ENCODE measurements around the gene MED17. TPM values are rescaled to one million over a fixed set of nuclear protein-coding genes. Genes with fewer than 3 reads are reported as not detected.

MED17 gene
- total RNA-seq, 2 experiments from 2014 or later = 38.8 to 47.2 TPM

DNA sequence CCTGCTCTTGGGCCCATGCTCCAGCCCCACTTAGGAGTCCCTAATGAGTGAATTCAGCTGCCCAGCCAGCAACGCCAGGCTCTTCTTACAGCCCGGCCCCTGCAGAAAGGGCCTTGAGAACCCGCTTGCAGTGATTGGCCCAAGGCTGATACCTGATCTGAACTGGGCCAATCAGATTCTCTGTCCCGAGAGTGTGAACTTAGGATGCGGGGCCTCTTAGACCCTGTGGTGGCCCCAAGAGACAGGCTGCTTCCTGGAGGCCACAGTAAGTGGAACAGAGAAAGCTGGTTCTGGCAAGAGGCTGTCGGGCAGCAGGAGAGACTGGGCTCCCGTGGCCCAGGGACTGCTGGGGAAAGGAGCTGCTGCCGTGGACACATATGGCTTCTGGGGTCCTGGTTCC lies 54.9 kb downstream of the MED17 start:
- no peaks in the 10 kb centered on the region for H3K9me3 Mint-ChIP-seq (ENCODE audit: low read depth)
- H3K4me1 Mint-ChIP-seq = no peaks in the 10 kb centered on the region
- H3K4me3 Mint-ChIP-seq = no peak overlapping the region
- CTCF ChIA-PET = interaction anchor here (0.6 to 0.7 kb wide), 2 partner anchors 12 to 363 kb away, joined by 3 to 4 read pairs; no protein-coding TSS in a partner anchor
- no peaks in the 10 kb centered on the region for H3K36me3 Mint-ChIP-seq
- ATAC-seq (no peak), DNase-seq (no peak)
- no peak overlapping the region for H3K27ac Mint-ChIP-seq
- H3K27me3 Mint-ChIP-seq = peaks cover under 1% of the 10 kb centered on the region

DNA sequence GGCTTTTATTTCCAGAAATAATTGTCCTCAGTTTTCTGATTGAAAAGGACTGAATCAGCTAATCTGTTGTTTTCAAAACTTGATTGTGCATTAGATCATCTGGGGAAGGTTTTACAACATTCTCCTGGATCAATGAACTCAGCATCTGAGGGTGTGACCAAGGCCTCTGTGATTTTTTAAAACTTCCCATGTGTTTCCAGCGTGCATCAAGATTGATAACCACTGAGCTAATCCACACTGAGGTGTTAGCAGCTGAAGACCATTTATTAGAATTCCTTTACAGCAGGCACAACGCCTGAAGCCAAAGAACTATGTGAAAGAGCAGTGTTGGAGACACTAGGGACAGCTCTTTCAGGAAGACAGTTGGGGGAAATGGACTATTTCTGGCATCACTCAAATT lies 56.1 kb downstream of the MED17 start:
- Mint-ChIP-seq H3K27me3 (no peaks in the 10 kb centered on the region), H3K4me3 (no peak overlapping the region), H3K4me1 (no peaks in the 10 kb centered on the region), H3K36me3 (no peaks in the 10 kb centered on the region), H3K27ac (no peak overlapping the region), H3K9me3 (ENCODE audit: low read depth) (no peaks in the 10 kb centered on the region)
- no peak for DNase-seq
- CTCF ChIA-PET = no interaction called here
- no peak for ATAC-seq

DNA sequence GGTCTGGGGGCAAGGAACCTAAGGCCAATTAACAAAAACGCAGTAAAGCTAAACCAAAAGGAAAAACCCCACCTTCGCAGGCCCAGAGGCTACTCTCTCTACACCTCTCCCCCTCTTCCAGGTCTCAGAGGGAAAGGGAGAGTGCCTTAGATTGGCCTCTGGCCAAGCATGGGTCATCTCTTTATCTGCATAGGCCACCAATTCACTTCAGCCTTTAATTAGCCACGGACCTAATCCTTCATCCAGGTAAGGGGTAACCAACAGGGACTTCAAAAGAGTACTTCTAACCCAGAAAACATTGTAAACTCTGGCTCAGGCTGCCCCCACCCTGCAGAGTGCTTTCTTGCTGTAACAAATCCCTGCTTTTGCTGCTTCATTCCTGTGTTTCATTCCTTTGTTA lies 56.9 kb downstream of the MED17 start:
- Mint-ChIP-seq H3K9me3 (ENCODE audit: low read depth) (no peaks in the 10 kb centered on the region), H3K4me3 (no peak overlapping the region), H3K36me3 (no peaks in the 10 kb centered on the region), H3K27me3 (no peaks in the 10 kb centered on the region), H3K27ac (no peak overlapping the region), H3K4me1 (no peaks in the 10 kb centered on the region)
- CTCF ChIA-PET = no interaction called here
- ATAC-seq (no peak), DNase-seq (no peak)

DNA sequence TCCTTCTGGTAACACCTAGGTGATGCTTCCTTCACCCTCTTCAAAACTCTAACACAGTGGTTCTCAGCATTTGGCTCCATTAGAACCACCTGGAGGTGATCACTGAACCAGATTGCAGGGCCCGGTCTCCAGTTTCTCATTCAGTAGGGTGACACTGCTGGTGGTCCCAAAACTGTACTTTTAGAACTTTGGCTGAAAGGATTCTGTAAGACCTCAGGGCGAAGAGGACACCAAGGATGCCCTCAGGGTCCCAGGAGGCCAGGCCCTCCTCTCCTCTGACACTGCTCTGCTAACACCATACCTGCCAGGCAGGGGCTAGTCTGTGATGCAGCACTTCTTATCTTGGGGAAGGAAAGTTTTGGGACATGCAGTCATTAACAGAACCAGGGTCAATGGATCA lies 57.4 kb downstream of the MED17 start:
- CTCF ChIA-PET = no interaction called here
- DNase-seq (no peak), ATAC-seq (no peak)
- Mint-ChIP-seq H3K4me1 (no peaks in the 10 kb centered on the region), H3K27ac (no peak overlapping the region), H3K27me3 (no peaks in the 10 kb centered on the region), H3K9me3 (ENCODE audit: low read depth) (no peaks in the 10 kb centered on the region), H3K4me3 (no peak overlapping the region), H3K36me3 (no peaks in the 10 kb centered on the region)

DNA sequence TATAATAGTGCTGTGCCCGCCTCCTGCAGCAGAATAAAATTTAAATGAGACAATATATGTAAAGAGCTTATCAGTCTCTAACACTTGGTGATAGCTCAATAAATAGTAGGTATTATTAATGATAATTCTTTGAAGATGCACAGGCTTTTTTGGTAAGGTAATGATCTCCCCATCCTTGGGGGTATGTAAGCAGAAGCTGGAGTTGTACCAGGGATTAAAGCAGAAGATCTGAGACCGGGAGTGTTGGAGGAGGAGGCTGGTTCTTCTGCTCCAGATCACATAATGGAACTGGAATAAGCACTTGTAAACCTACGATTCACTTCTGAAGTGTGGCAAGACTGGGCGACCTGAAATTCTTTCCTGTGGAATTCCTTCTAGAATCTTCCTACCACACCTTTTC lies 58.0 kb downstream of the MED17 start:
- Mint-ChIP-seq H3K36me3 (no peaks in the 10 kb centered on the region), H3K4me3 (no peak overlapping the region), H3K4me1 (no peaks in the 10 kb centered on the region), H3K27ac (no peak overlapping the region), H3K27me3 (no peaks in the 10 kb centered on the region), H3K9me3 (ENCODE audit: low read depth) (no peaks in the 10 kb centered on the region)
- CTCF ChIA-PET = no interaction called here
- ATAC-seq (no peak), DNase-seq (no peak)

DNA sequence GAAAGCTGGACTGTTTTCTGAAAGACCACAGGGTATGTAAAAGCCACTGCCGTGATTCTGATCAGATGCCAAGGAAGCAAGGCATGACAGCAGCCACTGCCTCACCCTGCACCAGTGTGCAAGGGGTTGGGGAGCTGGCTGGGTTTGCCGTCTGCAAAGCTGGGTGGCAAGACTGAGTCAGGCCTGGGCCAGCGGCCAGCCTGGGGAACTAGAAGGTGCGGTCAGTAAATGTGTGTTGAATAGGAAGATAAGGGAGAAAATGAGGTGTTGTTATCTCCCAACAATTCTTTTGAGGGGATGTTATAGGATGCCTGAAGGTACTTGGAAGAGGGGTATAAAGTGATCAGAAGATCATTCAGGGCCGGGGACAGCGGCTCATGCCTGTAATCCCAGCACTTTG lies 58.4 kb downstream of the MED17 start:
- Mint-ChIP-seq H3K36me3 (no peaks in the 10 kb centered on the region), H3K9me3 (ENCODE audit: low read depth) (no peaks in the 10 kb centered on the region), H3K4me3 (no peak overlapping the region), H3K4me1 (no peaks in the 10 kb centered on the region), H3K27me3 (no peaks in the 10 kb centered on the region), H3K27ac (no peak overlapping the region)
- DNase-seq = no peak
- CTCF ChIA-PET = no interaction called here
- no peak for ATAC-seq

DNA sequence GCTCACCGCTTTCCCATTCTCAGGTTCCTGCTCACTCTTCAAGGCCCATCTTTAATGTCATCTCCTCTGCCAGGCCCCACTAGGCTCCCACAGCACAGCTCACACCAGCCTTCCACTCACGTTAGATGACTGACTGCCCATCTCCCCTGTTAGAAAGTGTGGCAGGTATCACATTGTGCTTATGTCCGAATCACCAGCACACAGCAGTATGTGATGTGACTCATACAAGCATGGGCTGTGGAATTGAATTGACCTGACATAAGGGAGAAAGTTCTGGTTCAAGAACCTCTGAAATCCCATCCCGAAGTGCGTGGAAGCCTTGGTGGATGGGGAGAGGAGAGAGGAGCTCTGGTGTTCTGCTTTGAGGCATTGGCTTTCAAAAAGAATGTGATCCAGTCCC lies 59.8 kb downstream of the MED17 start:
- Mint-ChIP-seq H3K27me3 (no peaks in the 10 kb centered on the region), H3K36me3 (no peaks in the 10 kb centered on the region), H3K4me1 (no peaks in the 10 kb centered on the region), H3K4me3 (no peak overlapping the region), H3K9me3 (ENCODE audit: low read depth) (no peaks in the 10 kb centered on the region), H3K27ac (no peak overlapping the region)
- DNase-seq = no peak
- CTCF ChIA-PET = no interaction called here
- no peak for ATAC-seq

DNA sequence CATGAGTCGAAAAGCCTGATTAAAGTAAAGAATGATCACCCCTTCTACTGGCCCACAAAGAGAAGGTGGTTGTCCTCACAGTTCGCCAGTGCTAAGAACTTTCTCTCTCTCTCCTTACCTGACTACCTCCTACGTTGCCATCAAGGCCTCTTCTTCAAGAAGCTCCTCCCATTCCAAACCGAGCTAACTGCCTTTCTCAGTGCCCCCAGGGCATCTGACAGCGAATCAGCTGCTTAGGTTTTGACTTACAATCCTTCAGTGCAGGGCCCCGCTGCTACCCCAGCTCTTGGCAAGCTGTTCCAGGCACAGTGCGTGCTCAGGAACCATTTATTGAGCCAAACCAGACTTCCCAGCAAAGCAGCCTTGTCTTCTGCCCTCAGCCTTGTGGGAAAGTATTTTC lies 60.5 kb downstream of the MED17 start:
- DNase-seq (no peak), ATAC-seq (no peak)
- no peaks in the 10 kb centered on the region for H3K9me3 Mint-ChIP-seq (ENCODE audit: low read depth)
- peaks cover 3% of the 10 kb centered on the region for H3K4me1 Mint-ChIP-seq
- CTCF ChIA-PET = no interaction called here
- H3K27me3 Mint-ChIP-seq = peaks cover 6% of the 10 kb centered on the region
- H3K4me3 Mint-ChIP-seq = no peak overlapping the region
- H3K36me3 Mint-ChIP-seq = no peaks in the 10 kb centered on the region
- H3K27ac Mint-ChIP-seq = no peak overlapping the region

DNA sequence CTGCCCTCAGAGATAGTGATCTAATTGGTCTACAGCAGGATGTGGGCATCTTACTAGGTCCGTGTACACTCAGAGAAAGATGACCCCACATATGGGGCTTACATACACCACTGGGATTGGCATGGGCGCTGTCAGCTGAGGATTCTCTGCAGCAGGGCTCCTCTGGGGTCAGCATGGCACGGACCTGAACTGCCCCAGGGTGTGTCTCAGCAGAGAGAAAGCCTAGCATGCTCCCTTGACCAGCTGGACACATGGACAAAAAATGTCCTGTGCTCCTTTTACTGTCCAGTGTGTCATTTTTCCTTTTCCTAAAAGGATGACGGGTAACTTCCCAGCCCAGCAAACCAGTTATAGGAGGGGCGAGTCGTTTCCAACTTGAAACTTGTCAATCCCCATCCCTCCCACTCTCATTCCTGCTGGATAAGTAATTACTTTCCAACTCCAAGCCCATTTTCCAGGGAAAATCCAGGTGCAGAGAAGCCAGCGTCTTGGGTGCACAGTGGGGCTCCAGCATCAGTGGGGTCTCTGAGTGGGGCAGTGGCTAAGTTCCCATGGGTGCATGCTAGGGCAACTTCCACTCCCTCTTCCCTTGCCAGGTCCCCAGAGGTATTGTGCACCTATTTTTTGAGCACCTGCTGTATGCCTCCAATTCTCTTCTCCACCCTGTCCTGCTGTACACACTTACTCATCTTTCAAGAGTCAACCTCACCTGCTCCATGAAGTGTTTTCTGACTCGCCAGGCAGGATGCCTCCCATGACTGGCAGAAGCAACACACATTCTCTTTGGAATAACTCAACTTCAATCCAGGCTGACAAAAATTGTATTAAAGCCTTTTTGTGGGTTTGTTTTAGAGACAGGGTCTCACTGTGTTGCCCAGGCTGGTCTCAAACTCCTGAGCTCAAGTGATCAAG lies 61.4 kb downstream of the MED17 start:
- Mint-ChIP-seq H3K4me1 (peaks cover 3% of the 10 kb centered on the region), H3K9me3 (ENCODE audit: low read depth) (no peaks in the 10 kb centered on the region), H3K27ac (no peak overlapping the region), H3K27me3 (peaks cover 8% of the 10 kb centered on the region), H3K36me3 (no peaks in the 10 kb centered on the region), H3K4me3 (no peak overlapping the region)
- DNase-seq (no peak), ATAC-seq (no peak)
- CTCF ChIA-PET = no interaction called here

DNA sequence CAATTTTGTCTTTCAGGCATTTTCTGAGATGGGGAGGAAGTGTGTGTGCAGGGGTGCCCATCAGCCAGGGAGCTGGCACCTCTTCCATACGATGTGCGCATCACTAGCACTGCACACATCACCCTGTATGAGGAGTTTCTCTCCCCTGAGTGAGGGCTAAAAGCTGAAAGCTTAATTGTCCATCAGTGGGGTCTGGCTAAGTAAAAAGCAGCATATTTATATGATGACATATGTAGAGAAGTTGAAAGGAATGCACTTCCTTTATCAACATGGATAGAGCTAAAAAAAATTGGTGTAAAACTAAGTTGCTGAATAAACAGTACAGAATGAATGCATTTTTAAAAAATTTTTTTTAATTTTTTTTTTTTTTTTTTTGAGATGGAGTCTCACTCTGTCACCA lies 62.3 kb downstream of the MED17 start:
- H3K9me3 Mint-ChIP-seq (ENCODE audit: low read depth) = no peaks in the 10 kb centered on the region
- peaks cover 11% of the 10 kb centered on the region for H3K27me3 Mint-ChIP-seq
- H3K27ac Mint-ChIP-seq = no peak overlapping the region
- peaks cover 3% of the 10 kb centered on the region for H3K4me1 Mint-ChIP-seq
- ATAC-seq = no peak
- no peak for DNase-seq
- CTCF ChIA-PET = no interaction called here
- no peaks in the 10 kb centered on the region for H3K36me3 Mint-ChIP-seq
- H3K4me3 Mint-ChIP-seq = no peak overlapping the region

DNA sequence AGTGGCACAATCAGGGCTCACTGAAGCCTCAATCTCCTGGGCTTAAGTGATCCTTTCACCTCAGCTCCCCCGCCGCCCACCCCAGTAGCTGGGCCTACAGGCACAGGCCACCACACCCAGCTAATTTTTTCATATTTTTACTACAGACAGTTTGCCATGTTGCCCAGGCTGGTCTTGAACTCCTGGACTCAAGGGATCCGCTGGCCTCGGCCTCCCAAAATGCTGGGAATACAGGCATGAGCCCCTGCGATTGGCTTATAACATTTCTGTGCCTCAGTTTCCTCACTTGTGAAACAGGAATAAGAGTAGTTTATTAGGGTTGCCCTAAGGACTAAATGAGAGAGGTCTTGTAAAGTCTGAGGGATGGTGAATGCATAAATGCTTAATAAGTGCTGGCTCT lies 65.1 kb downstream of the MED17 start:
- DNase-seq (no peak), ATAC-seq (no peak)
- Mint-ChIP-seq H3K36me3 (no peaks in the 10 kb centered on the region), H3K4me1 (peaks cover 3% of the 10 kb centered on the region), H3K27ac (no peak overlapping the region), H3K4me3 (no peak overlapping the region), H3K27me3 (peaks cover 19% of the 10 kb centered on the region), H3K9me3 (ENCODE audit: low read depth) (no peaks in the 10 kb centered on the region)
- CTCF ChIA-PET = no interaction called here

DNA sequence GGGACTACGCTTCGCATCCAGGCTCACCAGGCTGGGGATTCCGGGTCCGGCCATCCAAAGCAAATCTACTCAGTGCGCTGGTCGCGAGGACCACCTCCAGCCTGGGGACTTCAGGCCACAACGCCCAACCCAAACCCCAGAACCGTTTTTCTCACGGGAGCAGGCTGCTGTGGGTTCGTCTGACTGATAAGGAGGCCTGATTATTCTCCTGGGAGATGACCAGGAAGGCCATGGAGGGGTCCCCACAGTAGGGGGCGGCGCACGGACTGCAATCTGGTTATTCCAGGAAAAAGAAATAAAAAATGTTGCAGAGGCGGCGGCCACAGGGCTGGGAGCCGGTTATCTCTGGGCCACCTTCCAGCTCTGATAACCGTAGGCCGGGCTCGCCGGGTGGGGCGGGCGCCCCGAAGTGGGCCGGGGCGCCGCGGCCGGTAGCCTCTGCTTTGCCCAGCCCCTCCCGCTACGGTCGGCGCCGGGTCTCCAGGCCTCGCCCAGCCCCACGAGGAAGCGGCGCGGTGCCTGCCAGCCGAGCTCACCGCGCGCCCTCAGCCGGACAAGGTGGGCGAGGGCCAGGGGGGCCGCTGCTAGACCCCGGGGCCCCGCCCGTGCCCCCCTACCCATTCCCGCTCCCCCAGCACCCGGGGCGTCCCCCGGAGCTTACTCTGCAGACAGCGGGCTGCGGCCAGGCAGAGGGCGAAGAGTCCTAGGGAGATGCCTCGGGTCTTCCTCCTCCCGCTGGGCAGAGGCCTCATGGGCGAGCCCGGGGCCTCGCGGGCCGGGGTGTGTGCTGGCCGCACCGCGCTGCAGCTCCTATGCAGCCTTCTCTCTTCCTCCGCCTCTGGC lies 65.9 kb downstream of the MED17 start:
- H3K27ac Mint-ChIP-seq = no peak overlapping the region
- peaks cover 19% of the 10 kb centered on the region for H3K27me3 Mint-ChIP-seq
- CTCF ChIA-PET = no interaction called here
- H3K36me3 Mint-ChIP-seq = no peaks in the 10 kb centered on the region
- H3K4me3 Mint-ChIP-seq = no peak overlapping the region
- H3K9me3 Mint-ChIP-seq (ENCODE audit: low read depth) = no peaks in the 10 kb centered on the region
- ATAC-seq = no peak
- H3K4me1 Mint-ChIP-seq = peaks cover 3% of the 10 kb centered on the region
- no peak for DNase-seq

DNA sequence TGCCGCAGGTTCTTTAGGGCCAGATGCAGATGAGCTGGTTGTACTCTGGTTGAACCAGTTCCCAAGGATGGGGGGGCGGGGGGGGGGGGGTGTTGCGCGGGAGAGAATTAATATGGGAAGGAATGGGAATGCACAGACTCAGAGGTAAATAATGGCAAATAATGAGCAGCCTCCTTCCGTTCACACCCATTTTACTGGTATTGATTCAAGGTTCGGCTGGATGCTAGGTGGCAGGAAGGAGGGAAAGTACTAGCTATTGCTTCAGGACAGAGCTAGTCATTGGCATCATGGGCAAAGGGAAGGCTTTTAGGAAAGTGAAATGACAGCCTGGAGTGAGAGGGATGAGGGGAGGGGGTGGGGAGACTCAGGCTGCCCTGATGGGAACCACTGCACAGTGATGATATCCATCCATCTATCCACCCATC lies 66.5 kb downstream of the MED17 start, which contains the start of gene VSTM5:
Gene VSTM5 (minus strand): TSS at position 25 of the 425 bp plus-strand sequence. CDS start 116 bp downstream, outside the sequence.
- ATAC-seq = no peak
- H3K4me1 Mint-ChIP-seq = peaks cover 3% of the 10 kb centered on the region
- H3K27ac Mint-ChIP-seq = no peak within 1 kb of the TSS
- peaks cover 19% of the 10 kb centered on the region for H3K27me3 Mint-ChIP-seq
- no peak within 1 kb of the TSS for H3K4me3 Mint-ChIP-seq
- CTCF ChIA-PET = no interaction called here
- DNase-seq = no peak
- H3K9me3 Mint-ChIP-seq (ENCODE audit: low read depth) = no peaks in the 10 kb centered on the region
- no peaks in the 10 kb centered on the region for H3K36me3 Mint-ChIP-seq

DNA sequence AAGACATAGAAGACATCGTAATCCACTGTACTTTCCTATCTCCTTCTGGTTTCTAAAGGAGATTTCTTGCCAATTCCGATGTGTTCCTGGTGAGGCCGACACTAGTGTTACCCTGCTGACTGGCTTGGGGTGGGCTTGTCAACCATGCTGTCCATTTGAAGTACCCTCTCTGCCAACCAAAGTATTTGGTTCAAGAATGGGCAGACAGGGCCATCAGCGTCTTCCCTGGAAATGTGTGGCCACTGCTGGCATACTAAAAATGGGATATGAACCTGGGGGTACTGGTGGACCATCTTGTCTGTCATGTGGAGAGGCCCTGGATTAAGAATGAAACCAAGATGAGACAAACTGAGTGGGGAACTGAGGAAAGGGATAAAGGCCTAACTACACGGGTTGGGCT lies 68.2 kb downstream of the MED17 start:
- Mint-ChIP-seq H3K9me3 (ENCODE audit: low read depth) (no peaks in the 10 kb centered on the region), H3K27me3 (peaks cover 23% of the 10 kb centered on the region), H3K4me3 (no peak overlapping the region), H3K36me3 (no peaks in the 10 kb centered on the region), H3K27ac (no peak overlapping the region), H3K4me1 (peaks cover 3% of the 10 kb centered on the region)
- no peak for ATAC-seq
- DNase-seq = no peak
- CTCF ChIA-PET = no interaction called here
